Gastroesophageal sphincter (tissue), 4 donors: Measurements from ENCODE around the gene RADX. TPM values are rescaled to one million over a fixed set of nuclear protein-coding genes. Genes with fewer than 3 reads are reported as not detected.

Source experiments
- ATAC-seq: fragments of 150-250 bp; one replicate; pipeline ENCODE4 v1.9.1; 2016; ENCODE audit warnings: mild to moderate bottlenecking, moderate library complexity
- H3K27ac ChIP-seq, 4 donors: fragments of 200-600 bp; sonication (generic) in 3 of 4; 1 replicate in 3 of 4; 2 replicates in 1 of 4; pipeline ENCODE4 v1.5.1; 2016 to 2019
- H3K27me3 ChIP-seq: fragments of 200-600 bp; sonication (generic); one replicate; pipeline ENCODE4 v1.5.1; 2019
- H3K36me3 ChIP-seq, 2 donors: fragments of 200-600 bp; sonication (generic); one replicate each; pipeline ENCODE4 v1.5.1; 2019; ENCODE audit warnings: control low read depth in 1 of 2
- H3K4me1 ChIP-seq, 3 donors: fragments of 200-600 bp; sonication (generic); 1 replicate in 2 of 3; 2 replicates in 1 of 3; pipeline ENCODE4 v1.5.1; 2016 to 2019; ENCODE audit warnings: control low read depth in 2 of 3
- H3K4me3 ChIP-seq, 2 donors: fragments of 200-600 bp; sonication (generic); one replicate each; pipeline ENCODE4 v1.5.1; 2019; ENCODE audit warnings: mild to moderate bottlenecking in 1 of 2, moderate library complexity in 1 of 2
- H3K9me3 ChIP-seq, 3 donors: fragments of 200-600 bp; sonication (generic); one replicate each; pipeline ENCODE4 v1.5.1; 2017 to 2019; ENCODE audit warnings: control low read depth in 2 of 3
- EP300 ChIP-seq: sonication (generic); formaldehyde crosslinking; IDR thresholded peaks from one replicate; pipeline ENCODE4 v1.6.1; 2017; ENCODE audit warnings: antibody characterized with exemption, mild to moderate bottlenecking
- POLR2A ChIP-seq, 2 donors: fragments of 450-650 bp; IDR thresholded peaks; one replicate each; pipeline ENCODE4 v1.6.1; 2017; ENCODE audit warnings: antibody characterized with exemption in 2 of 2, mild to moderate bottlenecking in 2 of 2, moderate library complexity in 1 of 2
- POLR2AphosphoS5 ChIP-seq: sonication (generic); formaldehyde crosslinking; IDR thresholded peaks from one replicate; pipeline ENCODE4 v1.6.1; 2017; ENCODE audit warnings: antibody characterized with exemption
- WGBS, 2 donors: methylation state at CpG; one replicate each; pipeline ENCODE4 v1.1.5; 2018; ENCODE audit warnings: low coverage in 1 of 2; 5-methylcytosine and 5-hydroxymethylcytosine counted together
- small RNA-seq, 4 donors: library from RNA; depleted of rRNA; stranded (forward); fragments of <200 nt; gene quantifications; one replicate each; pipeline ENCODE3, GENCODE V24; 2016
- total RNA-seq, 4 donors: library from RNA; depleted of rRNA; stranded (reverse); fragments of >200 nt; gene quantifications; one replicate each; pipeline ENCODE4 v1.1.0, GENCODE V29; 2016
- TF ChIP-seq, protein P1 (sequence below), 4 experiments: fragments of 200-600 bp in 2 of 4; fragments of 450-650 bp in 2 of 4; sonication (generic) in 1 of 4; IDR thresholded peaks; one replicate each; pipeline ENCODE4 v1.5.1; 2017 to 2019; ENCODE audit warnings: antibody characterized with exemption in 4 of 4, mild to moderate bottlenecking in 2 of 4, moderate library complexity in 2 of 4

RADX gene
- total RNA-seq, 4 donors from 2014 or later = 0.62 to 2.4 (median 0.86) TPM

GRCh38 chrX:106728337-106728736 is 116.6 kb downstream of the RADX start:
- Histone ChIP-seq H3K9me3 (no peaks in the 10 kb centered on the region), H3K4me3 (no peak overlapping the region), H3K36me3 (no peaks in the 10 kb centered on the region), H3K4me1 (peaks cover 0 to 12% (median 0%) of the 10 kb centered on the region in 3 donors), H3K27ac (no peak overlapping the region), H3K27me3 (peaks cover 13% of the 10 kb centered on the region)
- no peak for ATAC-seq
- TF ChIP-seq POLR2AphosphoS5 = no peak
- TF ChIP-seq, protein P1, sequence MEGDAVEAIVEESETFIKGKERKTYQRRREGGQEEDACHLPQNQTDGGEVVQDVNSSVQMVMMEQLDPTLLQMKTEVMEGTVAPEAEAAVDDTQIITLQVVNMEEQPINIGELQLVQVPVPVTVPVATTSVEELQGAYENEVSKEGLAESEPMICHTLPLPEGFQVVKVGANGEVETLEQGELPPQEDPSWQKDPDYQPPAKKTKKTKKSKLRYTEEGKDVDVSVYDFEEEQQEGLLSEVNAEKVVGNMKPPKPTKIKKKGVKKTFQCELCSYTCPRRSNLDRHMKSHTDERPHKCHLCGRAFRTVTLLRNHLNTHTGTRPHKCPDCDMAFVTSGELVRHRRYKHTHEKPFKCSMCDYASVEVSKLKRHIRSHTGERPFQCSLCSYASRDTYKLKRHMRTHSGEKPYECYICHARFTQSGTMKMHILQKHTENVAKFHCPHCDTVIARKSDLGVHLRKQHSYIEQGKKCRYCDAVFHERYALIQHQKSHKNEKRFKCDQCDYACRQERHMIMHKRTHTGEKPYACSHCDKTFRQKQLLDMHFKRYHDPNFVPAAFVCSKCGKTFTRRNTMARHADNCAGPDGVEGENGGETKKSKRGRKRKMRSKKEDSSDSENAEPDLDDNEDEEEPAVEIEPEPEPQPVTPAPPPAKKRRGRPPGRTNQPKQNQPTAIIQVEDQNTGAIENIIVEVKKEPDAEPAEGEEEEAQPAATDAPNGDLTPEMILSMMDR (IDR thresholded peaks at IDR 0.05) = no peak
- TF ChIP-seq POLR2A (IDR thresholded peaks at IDR 0.05) = no peak
- no peak for TF ChIP-seq EP300
- 89% methylated on average over 2 of the region's 2 CpGs; no CpG with 5 or more reads in 1 of the 2 donors for WGBS, 2 donors

Small RNA genes within 50 kb of the gene (small RNA-seq; reads per million reads assigned to genes)
- gene AL590808.1 (0 reads per million in 4 donors), gene MIR548AN (0 reads per million in 4 donors)

Other genes with a start within 250 kb of the RADX start
- under 1 TPM in 2 of 4 donors, not detected in 2; 0.27 to 0.72 TPM for gene RNF128, start 114.7 kb downstream of the RADX start, total RNA-seq
- 1 to 10 TPM; 4.0 to 5.9 (median 4.4) TPM for gene TBC1D8B, start 190.7 kb downstream of the RADX start, total RNA-seq